GM12873 (cell line): ENCODE data around the gene CIDEA.

ENCODE experiments used
- CTCF ChIP-seq: IDR thresholded peaks from 2 replicates; pipeline ENCODE4 v1.5.1; 2012; ENCODE audit warnings: low read depth, mild to moderate bottlenecking, moderate library complexity, low read length, control low read depth; ENCODE audit not compliant: insufficient read depth; ENCODE audit errors: missing control alignments

CIDEA gene

GRCh38 chr18:12315911-12316310, 61.8 kb downstream of the CIDEA start:
- TF ChIP-seq CTCF = no peak

GRCh38 chr18:12317664-12318333, 63.6 kb downstream of the CIDEA start:
- TF ChIP-seq CTCF = no peak

GRCh38 chr18:12318334-12318697, 64.2 kb downstream of the CIDEA start:
- no peak for TF ChIP-seq CTCF

- no peak for TF ChIP-seq CTCF
Observed at GRCh38 chr18:12318857-12319256, 64.7 kb downstream of the CIDEA start.

GRCh38 chr18:12321333-12321732, 67.2 kb downstream of the CIDEA start:
- no peak for TF ChIP-seq CTCF

- TF ChIP-seq CTCF = no peak
Observed at GRCh38 chr18:12324991-12325725, 71.0 kb downstream of the CIDEA start.

GRCh38 chr18:12325726-12326245, 71.6 kb downstream of the CIDEA start:
- TF ChIP-seq CTCF = no peak
